Erythroblast (primary cell): ENCODE results near the gene RTN4.
"Not testable (repeated sequence)": the region's sequence is repeated elsewhere in the genome, so short reads cannot be mapped to it uniquely, and the experiment has no call there.

Source experiments
- DNase-seq, 2 experiments: peaks; one replicate each; lab custom pipeline; 2025; lab: John Stamatoyannopoulos, UW
- GATA1 ChIP-seq: IDR thresholded peaks from 2 replicates; pipeline ENCODE4 v1.6.1; 2011; ENCODE audit warnings: low read depth, mild to moderate bottlenecking, control low read depth, low read length, moderate library complexity
- POLR2A ChIP-seq: IDR thresholded peaks from 2 replicates; pipeline ENCODE4 v1.6.1; 2011; ENCODE audit warnings: mild to moderate bottlenecking, low read length

RTN4 gene, protein sequence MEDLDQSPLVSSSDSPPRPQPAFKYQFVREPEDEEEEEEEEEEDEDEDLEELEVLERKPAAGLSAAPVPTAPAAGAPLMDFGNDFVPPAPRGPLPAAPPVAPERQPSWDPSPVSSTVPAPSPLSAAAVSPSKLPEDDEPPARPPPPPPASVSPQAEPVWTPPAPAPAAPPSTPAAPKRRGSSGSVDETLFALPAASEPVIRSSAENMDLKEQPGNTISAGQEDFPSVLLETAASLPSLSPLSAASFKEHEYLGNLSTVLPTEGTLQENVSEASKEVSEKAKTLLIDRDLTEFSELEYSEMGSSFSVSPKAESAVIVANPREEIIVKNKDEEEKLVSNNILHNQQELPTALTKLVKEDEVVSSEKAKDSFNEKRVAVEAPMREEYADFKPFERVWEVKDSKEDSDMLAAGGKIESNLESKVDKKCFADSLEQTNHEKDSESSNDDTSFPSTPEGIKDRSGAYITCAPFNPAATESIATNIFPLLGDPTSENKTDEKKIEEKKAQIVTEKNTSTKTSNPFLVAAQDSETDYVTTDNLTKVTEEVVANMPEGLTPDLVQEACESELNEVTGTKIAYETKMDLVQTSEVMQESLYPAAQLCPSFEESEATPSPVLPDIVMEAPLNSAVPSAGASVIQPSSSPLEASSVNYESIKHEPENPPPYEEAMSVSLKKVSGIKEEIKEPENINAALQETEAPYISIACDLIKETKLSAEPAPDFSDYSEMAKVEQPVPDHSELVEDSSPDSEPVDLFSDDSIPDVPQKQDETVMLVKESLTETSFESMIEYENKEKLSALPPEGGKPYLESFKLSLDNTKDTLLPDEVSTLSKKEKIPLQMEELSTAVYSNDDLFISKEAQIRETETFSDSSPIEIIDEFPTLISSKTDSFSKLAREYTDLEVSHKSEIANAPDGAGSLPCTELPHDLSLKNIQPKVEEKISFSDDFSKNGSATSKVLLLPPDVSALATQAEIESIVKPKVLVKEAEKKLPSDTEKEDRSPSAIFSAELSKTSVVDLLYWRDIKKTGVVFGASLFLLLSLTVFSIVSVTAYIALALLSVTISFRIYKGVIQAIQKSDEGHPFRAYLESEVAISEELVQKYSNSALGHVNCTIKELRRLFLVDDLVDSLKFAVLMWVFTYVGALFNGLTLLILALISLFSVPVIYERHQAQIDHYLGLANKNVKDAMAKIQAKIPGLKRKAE

DNA sequence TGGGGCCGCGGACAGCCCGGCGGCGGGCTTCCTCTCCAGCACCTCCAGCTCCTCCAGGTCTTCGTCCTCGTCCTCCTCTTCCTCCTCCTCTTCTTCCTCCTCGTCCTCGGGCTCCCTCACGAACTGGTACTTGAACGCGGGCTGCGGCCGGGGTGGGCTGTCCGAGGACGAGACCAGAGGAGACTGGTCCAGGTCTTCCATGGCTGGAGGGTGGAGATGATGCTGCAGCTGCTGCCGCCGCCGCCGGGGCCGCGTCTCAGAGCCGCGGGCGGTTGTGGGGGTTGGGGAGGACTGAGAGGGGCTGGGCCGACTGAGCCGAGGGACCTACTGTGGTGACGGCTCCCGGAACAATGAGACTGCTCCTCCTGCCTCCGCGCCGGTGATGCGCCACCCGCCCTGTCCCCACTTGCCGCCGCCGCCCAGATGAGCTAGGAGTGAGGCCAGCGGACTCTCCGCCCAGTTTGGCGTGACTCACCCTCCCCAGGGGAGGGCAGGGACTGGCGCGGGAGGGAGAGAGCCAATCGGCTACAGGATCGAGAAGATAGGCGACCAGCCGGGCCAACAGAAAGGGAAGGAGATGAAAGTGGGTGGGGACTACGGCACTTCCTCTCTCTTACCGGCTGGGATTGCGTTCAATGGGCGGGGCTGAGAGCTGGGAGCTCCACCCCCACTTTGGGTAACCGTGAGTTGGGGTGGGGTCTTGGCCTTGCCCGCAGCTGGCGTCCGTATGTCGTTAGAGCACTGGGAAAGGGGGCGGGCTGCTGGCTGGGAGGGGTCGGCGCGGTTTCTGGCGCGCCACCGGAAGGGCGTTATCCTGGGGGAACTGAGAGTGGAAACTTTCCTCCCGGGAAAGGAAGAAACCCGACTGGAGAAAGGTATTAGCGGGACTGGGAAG is at the start of gene RTN4:
TSS of gene RTN4 (minus strand) at position 352 of the 895 bp plus-strand sequence. CDS start at position 201, 151 bp downstream.
- TF ChIP-seq GATA1 (no peak), POLR2A (peak; percentile 97)
- peak; percentile 99 for DNase-seq

DNA sequence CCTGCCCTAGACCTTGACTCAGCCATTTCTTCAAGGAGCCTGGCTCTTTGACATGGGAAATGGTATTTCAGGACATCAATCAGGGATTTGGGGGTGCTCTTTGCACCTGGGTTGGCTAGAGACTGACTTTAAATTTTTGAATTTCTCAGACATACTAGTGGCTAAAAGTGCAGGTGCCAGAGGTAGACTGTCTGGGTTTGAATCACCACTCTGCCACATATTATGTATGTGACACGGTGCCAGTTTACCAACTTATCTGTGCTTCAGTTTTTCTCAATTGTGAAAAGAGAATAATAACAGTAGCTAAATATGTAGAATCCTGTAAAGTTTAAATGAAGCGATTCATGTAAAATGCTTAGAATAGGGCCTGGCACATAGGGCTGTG is 49.2 kb upstream of the RTN4 start:
- TF ChIP-seq POLR2A (no peak), GATA1 (no peak)
- peak in 1 of 2 experiments; percentile 40 for DNase-seq

DNA sequence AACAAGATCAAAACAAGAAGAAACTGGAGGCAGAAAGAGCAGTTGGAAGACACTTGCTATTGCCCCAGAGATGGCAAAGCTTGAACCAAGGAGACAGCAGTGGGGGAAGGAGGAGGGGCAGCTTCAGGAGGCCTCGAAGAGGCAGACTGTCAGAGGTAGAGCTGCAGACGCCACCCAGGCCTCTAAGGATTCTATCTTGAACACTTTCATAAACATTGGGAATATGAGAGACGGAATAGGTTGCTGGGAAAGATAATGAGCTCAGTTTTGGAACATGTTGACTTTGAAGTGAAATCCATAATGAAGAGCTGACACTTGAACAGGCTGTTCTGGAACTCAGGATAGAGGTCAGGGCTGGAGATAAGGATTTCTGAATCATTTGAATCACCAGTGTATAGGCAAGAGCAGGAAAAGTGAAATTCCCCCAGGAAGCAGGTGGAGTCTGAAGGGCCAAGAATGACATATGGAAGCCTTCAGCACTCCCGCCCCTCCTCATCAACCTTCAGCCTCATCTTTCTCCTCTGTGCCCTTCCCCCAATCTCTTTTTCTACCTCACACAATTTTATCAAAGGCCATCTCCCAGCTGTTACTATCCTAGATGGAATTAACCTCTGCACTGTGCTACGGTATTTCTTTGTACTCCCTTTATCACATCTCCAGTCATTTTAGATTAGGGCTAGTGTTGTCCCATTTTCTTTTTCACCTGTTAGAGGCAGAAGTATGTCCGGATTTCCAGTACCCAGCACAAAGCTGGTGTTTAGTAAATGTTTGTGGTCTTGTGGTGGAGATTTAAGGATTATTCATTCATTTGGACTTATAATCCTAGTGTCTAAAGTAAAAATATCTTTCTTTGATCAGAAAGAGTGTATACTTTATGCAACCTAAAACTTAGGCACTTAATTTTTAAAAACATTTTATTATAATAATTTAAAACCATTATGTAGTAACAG is 47.5 kb upstream of the RTN4 start:
- peak; percentile 31 to 56 for DNase-seq
- TF ChIP-seq GATA1 (no peak), POLR2A (no peak)

DNA sequence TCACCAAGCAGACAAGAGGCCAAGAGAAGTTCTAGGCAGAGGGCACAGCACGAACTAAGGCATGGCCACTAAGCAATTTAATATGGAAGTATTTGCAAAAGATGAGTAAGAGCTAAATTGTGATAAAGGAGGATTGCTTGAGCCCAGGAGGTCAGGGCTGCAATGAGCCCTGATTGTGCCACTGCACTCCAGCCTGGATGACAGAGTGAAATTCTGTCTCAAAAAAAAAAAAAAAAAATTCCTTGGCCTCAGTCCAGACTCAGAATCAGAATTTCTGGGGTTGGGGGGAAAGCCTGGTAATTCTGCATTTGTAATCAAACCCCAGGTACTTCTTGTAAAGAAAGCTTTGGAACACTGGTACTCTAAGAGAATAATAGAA is 46.8 kb upstream of the RTN4 start:
- no peak for TF ChIP-seq POLR2A
- no peak for TF ChIP-seq GATA1
- peak; percentile 26 to 62 for DNase-seq

DNA sequence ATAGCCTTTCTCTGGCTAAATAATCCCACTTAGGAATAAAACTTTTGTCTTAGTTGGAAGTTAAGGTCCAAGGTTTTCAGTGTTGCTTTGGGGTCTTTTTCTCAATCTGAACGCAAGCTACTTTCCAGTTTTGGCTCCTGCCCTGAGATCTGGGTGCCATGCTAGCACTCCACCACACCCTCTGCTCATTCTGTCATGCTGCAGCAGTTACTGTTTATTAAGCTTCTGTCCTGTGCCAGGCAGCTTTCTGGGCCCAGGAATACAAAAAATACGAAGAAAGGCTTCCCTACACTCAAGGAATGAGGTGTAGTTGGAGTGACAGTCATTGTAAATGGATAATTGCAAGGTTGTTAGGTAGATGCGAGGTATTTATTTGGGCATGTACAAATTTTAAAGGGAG is 46.3 kb upstream of the RTN4 start:
- TF ChIP-seq POLR2A (no peak), GATA1 (no peak)
- no peak for DNase-seq

DNA sequence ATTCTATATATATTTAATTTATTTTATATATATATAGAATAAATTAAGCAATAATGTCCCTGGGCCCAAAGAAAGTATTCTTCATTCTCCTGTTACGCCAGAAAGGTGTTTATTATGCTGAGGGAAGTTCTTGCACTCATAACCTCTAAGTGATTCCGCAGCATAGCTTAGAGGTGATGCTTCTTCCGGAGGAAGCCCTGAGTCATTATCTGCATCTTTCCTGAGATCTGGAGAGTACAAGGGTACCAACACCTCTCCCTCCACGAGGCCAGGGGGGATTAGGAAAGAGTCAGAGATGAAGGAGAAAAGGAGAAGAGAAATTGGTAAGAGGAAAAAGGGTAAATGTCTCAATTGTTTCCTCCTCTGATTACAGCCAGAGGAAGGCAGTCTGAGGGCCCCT is 43.1 kb upstream of the RTN4 start:
- DNase-seq = no peak
- TF ChIP-seq POLR2A = no peak
- TF ChIP-seq GATA1 = no peak

DNA sequence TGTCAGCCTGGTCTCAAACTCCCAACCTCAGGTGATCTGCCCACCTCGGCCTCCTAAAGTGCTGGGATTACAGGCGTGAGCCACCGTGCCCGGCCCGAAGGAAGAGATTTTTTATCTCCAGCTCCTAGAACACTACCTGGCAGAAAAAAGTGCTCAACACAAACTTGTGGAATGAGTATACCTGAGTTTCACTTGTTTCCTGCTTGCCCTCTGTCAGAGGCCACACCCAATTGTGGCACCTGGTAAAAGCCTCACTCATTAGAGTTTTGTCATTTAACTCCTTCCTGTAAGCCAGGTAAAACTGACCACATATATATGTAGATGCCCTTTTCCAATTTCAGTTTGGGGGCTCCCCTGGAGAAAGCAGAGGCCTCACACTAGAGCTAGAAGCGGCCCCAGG is 42.2 kb upstream of the RTN4 start:
- DNase-seq = no peak
- TF ChIP-seq POLR2A = no peak
- no peak for TF ChIP-seq GATA1

DNA sequence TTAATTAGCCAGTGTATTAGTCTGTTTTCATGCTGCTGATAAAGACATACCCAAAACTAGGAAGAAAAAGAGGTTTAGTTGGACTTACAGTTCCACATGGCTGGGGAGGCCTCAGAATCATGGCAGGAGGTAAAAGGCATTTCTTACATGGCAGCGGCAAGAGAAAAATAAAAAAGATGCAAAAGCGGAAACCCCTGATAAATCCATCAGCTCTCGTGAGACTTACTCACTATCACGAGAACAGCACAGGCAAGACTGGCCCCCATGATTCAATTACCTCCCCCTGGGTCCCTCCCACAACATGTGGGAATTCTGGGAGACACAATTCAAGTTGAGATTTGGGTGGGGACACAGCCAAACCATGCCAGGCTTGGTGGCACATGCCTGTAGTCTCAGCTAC is 41.4 kb upstream of the RTN4 start:
- DNase-seq = not testable (repeated sequence)

DNA sequence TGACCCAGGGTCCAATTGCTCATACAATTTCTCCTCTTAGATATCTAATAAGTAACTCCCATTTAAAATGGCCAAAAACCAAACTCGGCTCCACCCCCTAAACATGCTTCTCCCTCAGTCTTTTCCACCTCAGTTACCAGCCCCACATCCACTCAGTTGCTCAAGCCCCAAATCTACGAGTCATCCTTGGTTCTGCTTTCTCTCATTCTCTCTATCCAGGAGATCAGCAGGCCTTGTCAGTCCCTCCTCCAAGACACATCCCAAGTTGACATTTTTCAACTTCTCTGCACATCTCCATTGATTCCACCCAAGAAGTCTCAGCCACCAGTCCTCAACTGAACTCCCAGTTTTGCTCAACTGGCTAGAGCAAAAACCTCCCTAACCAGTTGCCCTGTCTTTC is 40.5 kb upstream of the RTN4 start:
- no peak for TF ChIP-seq POLR2A
- TF ChIP-seq GATA1 = no peak
- peak; percentile 43 to 63 for DNase-seq

DNA sequence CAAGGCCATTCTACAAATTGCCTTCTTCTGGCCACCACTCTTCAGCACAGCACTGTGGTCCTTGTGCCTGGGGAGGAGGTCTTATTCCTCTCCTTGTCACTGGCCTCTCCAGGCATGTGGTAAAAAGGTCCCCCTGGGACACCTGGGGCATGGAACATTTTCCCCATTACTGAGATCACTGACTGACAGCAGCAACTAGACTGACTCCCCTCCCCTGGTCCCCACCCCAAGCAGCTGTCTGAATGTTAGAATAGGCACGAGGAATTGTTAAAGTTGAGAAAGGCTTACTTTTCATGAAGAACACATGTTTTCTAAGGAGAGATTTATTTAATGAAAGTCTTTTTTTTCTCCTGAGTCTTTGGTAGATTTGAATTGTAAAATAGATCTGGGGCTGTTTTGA is 39.5 kb upstream of the RTN4 start:
- no peak for DNase-seq
- no peak for TF ChIP-seq GATA1

DNA sequence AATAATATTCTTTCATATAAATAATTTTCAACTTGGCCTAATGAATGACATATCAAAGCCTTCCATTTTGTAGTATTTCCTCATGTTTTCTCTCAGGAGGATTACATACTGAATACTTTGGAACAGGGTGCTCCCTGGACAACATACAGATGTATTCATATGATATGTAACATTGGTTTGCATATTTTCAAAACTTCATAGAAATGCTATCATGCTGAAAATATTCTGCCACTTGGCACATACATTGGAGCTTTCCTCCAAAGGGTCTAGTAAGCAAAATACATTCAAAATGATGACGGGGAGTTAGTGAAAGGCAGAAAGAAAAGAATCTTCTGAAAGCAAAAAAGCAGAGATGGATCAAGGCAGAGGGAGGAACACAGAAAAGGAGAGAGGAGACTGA is 38.1 kb upstream of the RTN4 start:
- TF ChIP-seq POLR2A = no peak
- TF ChIP-seq GATA1 = no peak
- peak in 1 of 2 experiments; percentile 42 for DNase-seq

DNA sequence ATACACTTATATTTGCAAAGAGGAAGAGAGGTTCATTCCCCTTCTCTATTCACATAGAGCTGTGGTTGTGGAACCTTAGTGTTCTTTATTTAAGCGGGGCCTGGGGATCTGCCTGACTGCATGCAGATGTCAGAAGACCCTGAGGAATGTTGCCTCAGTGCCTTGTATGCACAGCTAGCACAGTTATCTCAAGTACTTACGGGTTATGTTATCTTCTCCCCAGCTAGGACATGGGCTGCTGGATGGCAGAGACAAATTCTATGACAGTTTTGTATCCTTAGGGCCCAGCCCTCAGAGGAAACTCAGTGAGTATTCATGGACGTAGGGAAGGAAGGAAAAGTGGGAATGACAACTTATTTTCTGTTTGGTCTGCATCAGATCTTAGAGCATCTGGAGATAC is 37.7 kb upstream of the RTN4 start:
- TF ChIP-seq GATA1 = no peak
- no peak for TF ChIP-seq POLR2A
- DNase-seq = peak; percentile 74 to 86
